LNCAP (cell line): ENCODE measurements around the gene GPR146.

Experiments used
- CTCF ChIP-seq: fragments of 450-650 bp; IDR thresholded peaks from 2 replicates; pipeline ENCODE4 v1.5.1; 2017; ENCODE audit warnings: mild to moderate bottlenecking

GPR146 gene

DNA sequence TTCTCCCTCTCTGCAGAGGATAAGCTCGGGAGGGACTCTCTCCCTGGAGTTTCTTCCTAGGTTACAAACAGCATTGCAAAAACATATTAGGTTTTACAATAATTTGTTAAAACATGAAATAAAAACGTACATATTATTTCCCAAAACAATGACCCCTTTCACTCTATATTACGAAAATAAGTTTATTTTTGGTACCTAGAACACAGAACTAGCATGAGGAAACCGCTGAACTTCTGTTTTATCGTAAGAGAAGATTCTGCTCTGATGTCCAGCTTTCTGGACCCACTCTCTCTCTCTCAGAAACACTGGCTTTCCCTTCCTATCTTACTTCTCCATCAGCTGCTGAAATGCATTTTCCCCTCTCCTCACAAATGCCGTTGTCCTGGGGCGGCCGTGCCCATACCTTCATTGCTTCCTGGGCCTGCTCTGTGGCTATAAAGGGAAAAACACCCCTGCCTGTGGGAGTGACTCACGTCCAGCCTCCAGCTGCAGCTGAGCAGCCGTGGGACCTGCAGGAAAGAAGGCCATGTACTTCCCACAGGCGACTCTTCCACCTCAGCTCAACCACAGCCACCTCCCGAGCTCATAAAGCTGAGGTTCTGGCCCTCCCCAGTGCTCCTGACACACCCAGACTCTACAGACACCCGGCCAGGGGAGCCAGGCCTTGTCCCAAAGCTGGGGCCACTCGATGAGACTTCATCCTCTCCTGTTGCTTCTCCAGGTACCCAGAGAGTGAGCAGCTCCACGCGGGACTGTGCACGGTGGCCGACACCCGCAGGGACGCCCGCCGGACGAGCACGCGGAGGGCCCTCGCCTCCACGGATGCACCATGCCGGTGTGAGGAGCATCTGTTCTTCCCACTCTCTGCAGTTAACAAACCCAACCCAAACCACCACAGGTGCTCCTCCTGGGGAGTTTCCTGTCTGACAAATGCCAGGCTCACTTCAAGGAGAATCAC is 46.6 kb downstream of the GPR146 start:
- TF ChIP-seq CTCF: no peak

GRCh38 chr7:1091644-1092027 is 47.3 kb downstream of the GPR146 start:
- no peak for TF ChIP-seq CTCF

GRCh38 chr7:1092161-1092632 is 47.9 kb downstream of the GPR146 start:
- TF ChIP-seq CTCF: no peak

DNA sequence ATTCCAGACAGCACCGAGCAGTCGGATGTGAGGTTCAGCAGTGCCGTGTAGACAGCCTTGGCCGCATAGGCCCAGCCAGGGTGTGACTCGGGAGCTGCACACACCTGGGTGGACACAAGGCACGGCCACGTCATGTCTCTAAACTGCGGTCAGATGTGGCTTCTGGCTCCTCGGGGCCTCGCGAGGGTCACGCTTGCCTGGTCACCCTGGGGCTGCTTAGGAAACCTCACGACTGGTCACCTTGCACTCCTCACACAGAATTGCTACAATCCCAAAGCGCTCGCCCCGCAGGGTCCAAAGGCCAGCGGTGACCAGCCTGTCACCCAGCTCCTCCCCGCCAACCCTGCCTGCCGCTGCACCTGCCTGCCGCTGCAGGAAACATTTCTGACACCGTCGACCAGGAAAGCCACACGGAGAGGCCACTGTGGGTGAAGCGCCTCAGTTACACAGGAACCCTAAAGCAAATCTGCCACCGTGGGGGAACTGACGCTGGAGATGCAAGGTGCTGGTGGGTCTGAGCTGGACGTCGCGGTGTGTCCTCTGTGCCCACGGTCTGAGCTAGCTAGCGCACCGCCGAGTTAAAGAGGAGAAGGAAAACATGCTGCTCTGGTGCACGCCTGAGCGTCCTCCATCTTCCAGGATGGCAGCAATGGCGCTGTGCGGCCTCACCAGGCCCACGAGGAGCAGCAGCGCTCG is 48.6 kb downstream of the GPR146 start:
- TF ChIP-seq CTCF: no peak

- no peak for TF ChIP-seq CTCF
Measured at GRCh38 chr7:1093502-1093843, 49.1 kb downstream of the GPR146 start.

GRCh38 chr7:1093916-1094508 is 49.7 kb downstream of the GPR146 start:
- no peak for TF ChIP-seq CTCF

GRCh38 chr7:1094870-1095269 is 50.5 kb downstream of the GPR146 start:
- TF ChIP-seq CTCF: no peak
